ENCODE measurements around the gene LEUTX. TPM values are rescaled to one million over a fixed set of nuclear protein-coding genes. Genes with fewer than 3 reads are reported as not detected.

The LEUTX gene
- not detected for total RNA-seq

DNA sequence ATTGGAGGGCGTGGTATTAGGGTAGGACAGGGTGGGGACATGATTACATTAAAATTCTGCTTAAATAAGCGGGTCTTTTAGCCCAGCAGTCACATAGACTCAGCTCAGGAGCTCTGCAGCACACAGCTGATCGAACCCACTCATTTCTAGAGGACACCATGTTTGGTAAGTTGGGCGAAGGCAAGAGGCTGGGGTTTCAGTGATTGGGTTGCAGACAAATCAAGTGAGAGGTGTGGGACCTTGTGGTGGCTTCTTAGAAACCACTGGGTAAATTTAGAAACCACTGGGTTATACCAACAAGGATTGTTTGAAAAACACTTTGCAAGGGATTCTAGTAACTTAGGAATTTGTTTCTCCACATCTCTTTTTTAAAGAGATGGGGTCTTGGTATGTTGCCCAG, at the start of gene LEUTX:
Gene LEUTX (plus strand): TSS at position 92 of the 400 bp plus-strand sequence. CDS start 67 bp downstream, at position 159.

GRCh38 chr19:39737891-39738290, 40.8 kb upstream of the LEUTX start, which contains the start of gene CLC:
CLC (minus strand) TSS chr19:39738029; CDS start chr19:39737952, 77 bp downstream.

GRCh38 chr19:39833464-39834286, 55.0 kb downstream of the LEUTX start, which contains the start of gene DYRK1B:
DYRK1B (minus strand) TSS chr19:39834162; CDS start chr19:39831867, 2,295 bp downstream.

Small RNA genes lying within 50 kb of the gene (small RNA-seq; reads per million reads assigned to genes)
- gene MIR6719 = not detected

Other genes with a start within 250 kb of the LEUTX start
- gene EID2B, start 246.0 kb upstream of the LEUTX start, total RNA-seq = 23.1 TPM
- gene EID2, start 238.7 kb upstream of the LEUTX start, total RNA-seq = 24.0 TPM
- not detected for gene LGALS13, start 176.3 kb upstream of the LEUTX start, total RNA-seq
- not detected for gene LGALS16, start 122.9 kb upstream of the LEUTX start, total RNA-seq
- 1.4 TPM for gene LGALS14, start 74.4 kb upstream of the LEUTX start, total RNA-seq
- not detected for gene CLC, start 40.8 kb upstream of the LEUTX start, total RNA-seq
- gene DYRK1B, start 55.3 kb downstream of the LEUTX start, total RNA-seq = 20.8 TPM
- gene FBL, start 67.5 kb downstream of the LEUTX start, total RNA-seq = 120 TPM
- gene FCGBP, start 155.8 kb downstream of the LEUTX start, total RNA-seq = 3.0 TPM
- gene PSMC4, start 192.3 kb downstream of the LEUTX start, total RNA-seq = 91.1 TPM
- gene ZNF546, start 218.2 kb downstream of the LEUTX start, total RNA-seq = 16.1 TPM

Measured in diencephalon (tissue), 1 donor.